Lower leg skin (tissue), 3 donors: ENCODE data around the gene TAF3.
A peak's percentile ranks its signal among the peaks of the same experiment; 100 is the strongest.

ENCODE experiments used
- CTCF ChIP-seq, 3 donors: fragments of 450-650 bp; IDR thresholded peaks; one replicate each; pipeline ENCODE4 v1.5.1; 2016; ENCODE audit warnings: antibody characterized with exemption in 3 of 3, mild to moderate bottlenecking in 3 of 3, moderate library complexity in 2 of 3
- POLR2A ChIP-seq, 2 donors: fragments of 450-650 bp; IDR thresholded peaks; one replicate each; pipeline ENCODE4 v1.6.1; 2016 to 2017; ENCODE audit warnings: antibody characterized with exemption in 2 of 2, mild to moderate bottlenecking in 1 of 2, moderate library complexity in 1 of 2

- TF ChIP-seq CTCF (IDR thresholded peaks at IDR 0.05) (peak in 1 of 3 donors; percentile 44), POLR2A (IDR thresholded peaks at IDR 0.05) (no peak)
These were observed 114.2 kb downstream of the TAF3 start for GRCh38 chr10:7932301-7933036.
